HCT116 (cell line): ENCODE data around the gene PIMREG. TPM values are rescaled to one million over a fixed set of nuclear protein-coding genes. Genes with fewer than 3 reads are reported as not detected.

ENCODE experiments used
- ATAC-seq: fragments of 200-7000 bp; cut with Tn5 transposase; 2 replicates; pipeline ENCODE4 v1.9.1; 2020; ENCODE audit warnings: mild to moderate bottlenecking, moderate library complexity
- BruUV-seq: library from RNA; stranded (reverse); fragments of 400-500 nt; replicated peaks from 2 replicates; lab custom pipeline; 2021; lab: Mats Ljungman, UMichigan
- CTCF ChIA-PET: fragments of 300-600 bp; sonication (Branson Sonifier 250); formaldehyde crosslinking; loops from one replicate; lab custom pipeline; 2021; ENCODE audit warnings: antibody characterized with exemption; lab: Charles Lee
- POLR2A ChIA-PET: fragments of 300-600, 350-600 bp; sonication (Branson Sonifier 250); formaldehyde crosslinking; loops from one replicate; lab custom pipeline; 2021; ENCODE audit warnings: antibody characterized with exemption; lab: Charles Lee
- RAD21 ChIA-PET, 2 experiments: fragments of 300-600 bp; sonication (Branson Sonifier 250); formaldehyde crosslinking; loops; one replicate each; lab custom pipeline; 2023; ENCODE audit warnings: low total read pairs in 2 of 2; ENCODE audit not compliant: uncharacterized antibody in 2 of 2, unreplicated experiment in 2 of 2, low non-redundant PET in 1 of 2; lab: Charles Lee
- DNase-seq: peaks from one replicate; pipeline ENCODE4 v3.0.0-alpha.2; 2010; ENCODE audit warnings: low read depth, low spot score
- H2AFZ ChIP-seq: fragments of 200-600 bp; shearing (Covaris generic), sonication (generic); 2 replicates; pipeline ENCODE4 v1.6.1; 2017; ENCODE audit warnings: low read depth, mixed run types, mixed read lengths, antibody characterized with exemption, low read length; ENCODE audit not compliant: poor library complexity, severe bottlenecking
- H3K27ac ChIP-seq: 2 replicates; pipeline ENCODE4 v1.5.1; 2012; ENCODE audit warnings: low read depth, low read length
- H3K27me3 ChIP-seq: fragments of 200-600 bp; sonication (generic); 2 replicates; pipeline ENCODE4 v1.6.1; 2016; ENCODE audit warnings: mixed run types, low read length, mixed read lengths; ENCODE audit not compliant: insufficient read depth
- H3K36me3 ChIP-seq, 2 experiments: fragments of 200-500 bp in 1 of 2; fragments of 200-600 bp in 1 of 2; sonication (Bioruptor generic) in 1 of 2; sonication (generic) in 1 of 2; 2 replicates each; pipeline versions ENCODE4 v1.5.1 to v1.6.1; 2014 to 2016; ENCODE audit warnings: low read length in 2 of 2, inconsistent platforms in 1 of 2, mixed read lengths in 1 of 2, mixed run types in 1 of 2; ENCODE audit not compliant: insufficient read depth in 2 of 2, control insufficient read depth in 1 of 2
- H3K4me1 ChIP-seq, 2 experiments: fragments of 200-600 bp in 1 of 2; sonication (generic) in 1 of 2; 2 replicates each; pipeline versions ENCODE4 v1.5.1 to v1.6.1; 2012 to 2017; ENCODE audit warnings: low read length in 2 of 2, inconsistent platforms in 1 of 2, mild to moderate bottlenecking in 1 of 2, mixed read lengths in 1 of 2, mixed run types in 1 of 2, moderate library complexity in 1 of 2; ENCODE audit not compliant: insufficient read depth in 2 of 2, control insufficient read depth in 1 of 2
- H3K4me2 ChIP-seq: fragments of 200-600 bp; sonication (generic); 2 replicates; pipeline ENCODE4 v1.6.1; 2017; ENCODE audit warnings: mixed run types, low read length, mixed read lengths
- H3K4me3 ChIP-seq, 2 experiments: fragments of 200-600 bp in 1 of 2; sonication (generic) in 1 of 2; replicated peaks in 1 of 2; 2 replicates each; pipeline ENCODE4 v1.5.1; 2011 to 2016; ENCODE audit warnings: low read length in 2 of 2, control low read depth in 1 of 2, low read depth in 1 of 2, mild to moderate bottlenecking in 1 of 2, mixed read lengths in 1 of 2, mixed run types in 1 of 2
- H3K79me2 ChIP-seq: fragments of 200-600 bp; sonication (generic); 2 replicates; pipeline ENCODE4 v1.6.1; 2017; ENCODE audit warnings: mild to moderate bottlenecking, mixed run types, low read length, moderate library complexity, mixed read lengths; ENCODE audit not compliant: insufficient read depth
- H3K9ac ChIP-seq: fragments of 200-600 bp; sonication (generic); 2 replicates; pipeline ENCODE4 v1.6.1; 2016; ENCODE audit warnings: low read length, mixed read lengths
- H3K9me2 ChIP-seq: fragments of 200-600 bp; sonication (generic), shearing (Covaris generic); 2 replicates; pipeline ENCODE4 v1.6.1; 2017; ENCODE audit warnings: mixed run types, mild to moderate bottlenecking, moderate library complexity; ENCODE audit not compliant: insufficient read depth
- H3K9me3 ChIP-seq, 2 experiments: fragments of 200-500 bp in 1 of 2; fragments of 200-600 bp in 1 of 2; sonication (Bioruptor generic) in 1 of 2; sonication (generic) in 1 of 2; 2 replicates each; pipeline ENCODE4 v1.6.1; 2014 to 2017; ENCODE audit warnings: low read length in 2 of 2, mixed read lengths in 2 of 2, inconsistent platforms in 1 of 2, low read depth in 1 of 2, mild to moderate bottlenecking in 1 of 2, mixed run types in 1 of 2, moderate library complexity in 1 of 2; ENCODE audit not compliant: control insufficient read depth in 1 of 2, insufficient read depth in 1 of 2
- H4K20me1 ChIP-seq: fragments of 200-600 bp; sonication (generic), shearing (Covaris generic); 2 replicates; pipeline ENCODE4 v1.6.1; 2017; ENCODE audit warnings: mixed run types, mild to moderate bottlenecking, moderate library complexity; ENCODE audit not compliant: insufficient read depth
- ATF3 ChIP-seq: IDR thresholded peaks from 2 replicates; pipeline ENCODE4 v1.6.1; 2012
- CBX3 ChIP-seq: IDR thresholded peaks from 2 replicates; pipeline ENCODE4 v1.6.1; 2012; ENCODE audit warnings: low read depth
- CEBPB ChIP-seq: IDR thresholded peaks from 2 replicates; pipeline ENCODE4 v1.6.1; 2012; ENCODE audit warnings: low read depth
- CTCF ChIP-seq, 3 experiments: fragments of 200-600 bp in 1 of 3; sonication (generic) in 1 of 3; IDR thresholded peaks in 2 of 3; conservative IDR thresholded peaks in 1 of 3; 2 replicates each; pipeline ENCODE4 v1.5.1; 2012 to 2017; ENCODE audit warnings: low read depth in 2 of 3, low read length in 2 of 3, antibody characterized with exemption in 1 of 3, borderline replicate concordance in 1 of 3, control low read depth in 1 of 3, mild to moderate bottlenecking in 1 of 3, mixed read lengths in 1 of 3, mixed run types in 1 of 3, moderate library complexity in 1 of 3; ENCODE audit not compliant: insufficient read depth in 1 of 3
- EGR1 ChIP-seq: IDR thresholded peaks from 2 replicates; pipeline ENCODE4 v1.6.1; 2012; ENCODE audit warnings: low read depth
- ELF1 ChIP-seq: IDR thresholded peaks from 2 replicates; pipeline ENCODE4 v1.6.1; 2012; ENCODE audit warnings: low read depth, borderline replicate concordance
- EZH2 ChIP-seq: fragments of 200-600 bp; sonication (generic); IDR thresholded peaks from 2 replicates; pipeline ENCODE4 v1.6.1; 2017; ENCODE audit warnings: antibody characterized with exemption, mixed run types
- EZH2phosphoT487 ChIP-seq: fragments of 200-600 bp; IDR thresholded peaks from 2 replicates; pipeline ENCODE4 v1.6.1; 2018; ENCODE audit warnings: antibody characterized with exemption, borderline replicate concordance
- JUND ChIP-seq: IDR thresholded peaks from 2 replicates; pipeline ENCODE4 v1.6.1; 2012
- MAX ChIP-seq: IDR thresholded peaks from 2 replicates; pipeline ENCODE4 v1.6.1; 2012
- POLR2A ChIP-seq: IDR thresholded peaks from 2 replicates; pipeline ENCODE4 v1.7.0; 2011; ENCODE audit warnings: borderline replicate concordance; ENCODE audit not compliant: insufficient read depth, insufficient read length; ENCODE audit errors: extremely low read depth
- POLR2AphosphoS5 ChIP-seq: IDR thresholded peaks from 2 replicates; pipeline ENCODE4 v1.6.1; 2011; ENCODE audit warnings: mild to moderate bottlenecking, low read depth, low read length, moderate library complexity
- REST ChIP-seq: IDR thresholded peaks from 2 replicates; pipeline ENCODE4 v1.6.1; 2012; ENCODE audit warnings: low read depth
- SIN3A ChIP-seq: IDR thresholded peaks from 2 replicates; pipeline ENCODE4 v1.6.1; 2012; ENCODE audit warnings: low read depth
- SP1 ChIP-seq: IDR thresholded peaks from 2 replicates; pipeline ENCODE4 v1.6.1; 2012; ENCODE audit warnings: low read depth
- TCF7L2 ChIP-seq: IDR thresholded peaks from 2 replicates; pipeline ENCODE4 v1.7.0; 2011; ENCODE audit warnings: borderline replicate concordance, inconsistent platforms; ENCODE audit not compliant: insufficient read depth, insufficient read length; ENCODE audit errors: extremely low read depth
- ZBTB33 ChIP-seq: IDR thresholded peaks from 2 replicates; pipeline ENCODE4 v1.6.1; 2011; ENCODE audit warnings: mild to moderate bottlenecking, low read length, moderate library complexity; ENCODE audit not compliant: insufficient replicate concordance; ENCODE audit errors: extremely low read depth
- ZNF274 ChIP-seq: fragments of 200-500 bp; sonication (Bioruptor generic); IDR thresholded peaks from 2 replicates; pipeline ENCODE4 v1.6.1; 2014; ENCODE audit warnings: mild to moderate bottlenecking, low read depth, low read length, inconsistent platforms
- intact Hi-C: fragments of 100-400 bp; cut with micrococcal nuclease; formaldehyde crosslinking; loops from 2 replicates; pipeline ENCODE4 v1.10.0; 2022
- total RNA-seq: library from RNA; stranded (reverse); gene quantifications from one replicate; pipeline ENCODE4 v1.2.1, GENCODE V29; 2021; ENCODE audit not compliant: unreplicated experiment

Gene PIMREG
- total RNA-seq, 1 experiment from 2014 or later: 57.0 TPM

GRCh38 chr17:6468051-6468790, 24.0 kb downstream of the PIMREG start:
- BruUV-seq: no TSS peak
- POLR2A ChIA-PET: no interaction called here

More at GRCh38 chr17:6468051-6468790, 24.0 kb downstream of the PIMREG start:
- DNase-seq (no peak), ATAC-seq (no peak)
- H3K9ac ChIP-seq: no peak overlapping the region
- H3K79me2 ChIP-seq: no peaks in the 10 kb centered on the region
- H3K27me3 ChIP-seq: no peaks in the 10 kb centered on the region
- no peak overlapping the region for H3K4me3 ChIP-seq
- intact Hi-C loops: no loop called here
- H3K4me2 ChIP-seq: no peak overlapping the region
- ChIA-PET RAD21 (no interaction called here), CTCF (no interaction called here)
- H3K36me3 ChIP-seq: no peaks in the 10 kb centered on the region
- H3K4me1 ChIP-seq: peaks cover 12 to 18% of the 10 kb centered on the region in 2 experiments; a peak in 3 of 4 replicates
- no peaks in the 10 kb centered on the region for H4K20me1 ChIP-seq
- H3K27ac ChIP-seq: no peak overlapping the region
- H2AFZ ChIP-seq: no peak overlapping the region
- peaks cover 0 to 10% of the 10 kb centered on the region in 2 experiments; a peak in 1 of 4 replicates for H3K9me3 ChIP-seq
- H3K9me2 ChIP-seq: no peaks in the 10 kb centered on the region
- no peak for TF ChIP-seq MAX
- no peak for TF ChIP-seq SIN3A
- no peak for TF ChIP-seq JUND
- TF ChIP-seq ATF3: no peak
- no peak for TF ChIP-seq REST
- no peak for TF ChIP-seq EZH2phosphoT487
- no peak for TF ChIP-seq SP1
- TF ChIP-seq ZNF274: no peak
- TF ChIP-seq TCF7L2: no peak
- no peak for TF ChIP-seq EGR1
- no peak for TF ChIP-seq ZBTB33
- no peak for TF ChIP-seq POLR2A
- TF ChIP-seq CBX3: no peak
- TF ChIP-seq ELF1: no peak
- TF ChIP-seq CTCF (IDR thresholded peaks at IDR 0.05 in 2 of 3, conservative IDR thresholded peaks at IDR 0.05 in 1 of 3; ENCODE audit: borderline replicate concordance in 1 of 3, insufficient read depth in 1 of 3, low read depth in 2 of 3, low read length in 2 of 3): no peak
- no peak for TF ChIP-seq EZH2
- TF ChIP-seq CEBPB: no peak
- no peak for TF ChIP-seq POLR2AphosphoS5
